ENCODE measurements around the gene KCNQ4. TPM values are rescaled to one million over a fixed set of nuclear protein-coding genes. Genes with fewer than 3 reads are reported as not detected.

The KCNQ4 gene
- not detected in 2 replicates for total RNA-seq (2014; rRNA removed; shearing (Covaris generic); ENCODE audit: low replicate concordance)

DNA sequence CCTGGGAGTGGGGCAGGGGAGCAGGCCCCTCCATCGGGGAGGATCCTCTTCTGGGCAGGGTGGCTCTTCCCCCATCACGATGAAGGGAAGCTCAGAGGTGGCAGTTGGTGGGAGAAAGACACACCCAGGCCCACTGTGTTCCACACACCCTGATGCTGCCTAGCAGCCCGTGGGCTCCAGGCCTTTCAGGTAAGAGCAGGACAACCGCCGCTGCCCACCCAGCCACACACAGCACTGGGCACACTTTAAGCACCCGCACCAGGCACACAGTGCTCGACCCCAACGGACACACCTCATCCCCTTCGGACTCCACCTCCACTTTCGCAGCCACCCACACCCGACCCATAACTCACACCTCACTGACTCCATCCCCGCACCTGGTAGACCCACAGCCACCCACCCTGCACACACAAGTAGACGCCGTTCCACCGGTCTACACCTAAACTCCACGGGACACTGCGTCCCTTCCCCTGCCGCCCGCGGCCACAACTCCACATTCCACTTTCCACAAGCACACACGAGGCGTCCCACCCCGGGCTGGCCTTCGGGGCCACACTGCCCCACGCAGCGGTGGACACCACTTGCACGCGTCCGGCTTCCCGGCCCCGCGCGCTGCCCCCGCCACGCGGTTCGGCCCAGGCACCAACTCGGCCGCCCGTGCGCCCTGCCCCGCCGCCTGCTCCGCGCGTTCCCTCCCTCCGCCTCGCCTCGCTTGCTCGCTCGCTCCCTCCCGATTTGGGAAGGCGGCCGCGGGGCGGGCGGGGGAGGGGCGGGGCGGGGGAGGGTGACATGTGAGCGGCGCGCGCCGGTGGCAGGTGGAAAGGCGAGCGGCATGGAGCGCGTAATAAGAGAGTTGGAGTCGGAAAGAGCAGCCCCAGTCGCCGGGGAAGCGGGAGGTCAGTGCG is at the start of gene KCNQ4:
TSS of gene KCNQ4 (plus strand) at position 787 of the 905 bp plus-strand sequence. CDS start 307 bp downstream, outside the sequence.
- Histone ChIP-seq H3K36me3 (no peaks in the 10 kb centered on the region), H3K4me3 (no peak within 1 kb of the TSS), H3K27me3 (no peaks in the 10 kb centered on the region), H3K9me3 (no peaks in the 10 kb centered on the region)
- peak; percentile 52 for DNase-seq

DNA sequence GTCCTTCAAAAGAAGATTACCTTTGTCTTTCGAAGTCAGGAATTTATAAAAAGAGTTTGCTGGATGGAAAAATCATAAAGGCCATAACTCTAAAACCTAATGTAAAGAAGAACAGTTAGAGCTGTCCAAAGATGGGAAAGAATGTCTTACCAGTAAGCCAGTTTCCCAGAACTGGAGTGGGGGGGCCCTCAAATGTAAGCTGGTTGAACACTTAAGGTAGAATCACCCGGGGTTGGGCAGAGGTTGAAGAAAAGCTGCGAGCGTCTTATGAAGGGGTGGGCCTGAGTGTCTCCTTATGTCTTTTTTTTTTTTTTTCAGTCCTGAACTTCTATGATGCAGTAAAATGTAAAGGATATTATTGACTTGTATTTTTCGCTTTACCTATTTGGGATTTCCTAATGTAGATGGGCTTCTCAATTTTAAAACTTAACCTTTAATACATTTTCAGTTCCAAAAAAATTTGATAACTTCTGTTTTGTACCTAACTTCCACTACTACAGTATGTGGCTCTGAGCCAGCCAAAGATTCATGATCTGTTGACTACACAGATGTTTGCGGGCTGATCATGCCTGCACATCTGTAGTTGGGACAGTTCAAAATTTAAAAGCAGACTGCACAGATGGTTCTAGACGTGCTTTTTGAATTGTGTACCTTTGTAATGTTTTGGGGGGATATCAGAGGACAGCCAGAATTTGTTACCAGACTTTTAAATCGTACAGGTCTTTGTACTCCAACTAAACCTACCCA is 48.5 kb upstream of the KCNQ4 start:
- Histone ChIP-seq H3K27me3 (no peaks in the 10 kb centered on the region), H3K36me3 (peaks cover 7% of the 10 kb centered on the region), H3K4me3 (no peak overlapping the region), H3K9me3 (peaks cover 12% of the 10 kb centered on the region)
- no peak for DNase-seq

DNA sequence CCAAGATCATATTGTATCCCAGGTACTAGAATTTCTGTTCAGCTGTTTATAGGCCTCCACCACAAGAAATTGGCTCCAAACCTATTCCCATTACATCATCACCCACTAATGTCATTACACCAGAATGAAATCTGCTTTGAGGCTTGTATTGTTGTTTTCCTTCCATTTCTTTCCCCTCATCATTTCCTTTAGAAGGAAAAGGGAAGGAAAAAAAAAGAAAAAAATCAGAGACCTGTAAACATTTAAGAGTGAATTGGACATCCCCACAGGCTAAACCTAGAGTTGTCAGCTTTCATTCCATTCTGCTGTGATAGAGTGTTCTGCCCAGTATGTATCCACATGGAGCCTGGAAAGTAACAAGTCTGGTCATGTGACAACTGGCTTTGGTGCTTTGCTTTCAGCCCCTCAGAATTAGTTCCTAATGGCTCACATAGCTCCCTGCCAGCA is 47.5 kb upstream of the KCNQ4 start:
- DNase-seq = no peak
- Histone ChIP-seq H3K4me3 (no peak overlapping the region), H3K9me3 (peaks cover 12% of the 10 kb centered on the region), H3K36me3 (peaks cover 7% of the 10 kb centered on the region), H3K27me3 (no peaks in the 10 kb centered on the region)

DNA sequence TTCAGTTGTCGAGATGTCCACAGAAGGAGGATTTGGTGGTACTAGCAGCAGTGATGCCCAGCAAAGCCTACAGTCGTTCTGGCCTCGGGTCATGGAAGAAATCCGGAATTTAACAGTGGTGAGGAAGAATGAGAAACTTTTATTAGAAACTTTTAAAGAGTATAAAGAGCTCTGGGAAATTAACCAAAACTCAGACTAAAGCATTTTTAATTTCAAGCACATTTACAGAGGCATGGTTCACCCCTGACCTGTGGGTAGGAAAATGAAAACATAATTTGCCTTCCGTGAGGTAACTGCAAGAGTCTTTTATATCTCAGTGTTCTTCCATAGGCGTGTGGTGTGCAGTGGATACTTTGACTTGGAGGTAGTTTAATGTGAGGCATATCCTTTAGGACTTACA is 44.8 kb upstream of the KCNQ4 start:
- DNase-seq = no peak
- Histone ChIP-seq H3K36me3 (peaks cover 10% of the 10 kb centered on the region), H3K4me3 (no peak overlapping the region), H3K27me3 (no peaks in the 10 kb centered on the region), H3K9me3 (peaks cover 12% of the 10 kb centered on the region)

DNA sequence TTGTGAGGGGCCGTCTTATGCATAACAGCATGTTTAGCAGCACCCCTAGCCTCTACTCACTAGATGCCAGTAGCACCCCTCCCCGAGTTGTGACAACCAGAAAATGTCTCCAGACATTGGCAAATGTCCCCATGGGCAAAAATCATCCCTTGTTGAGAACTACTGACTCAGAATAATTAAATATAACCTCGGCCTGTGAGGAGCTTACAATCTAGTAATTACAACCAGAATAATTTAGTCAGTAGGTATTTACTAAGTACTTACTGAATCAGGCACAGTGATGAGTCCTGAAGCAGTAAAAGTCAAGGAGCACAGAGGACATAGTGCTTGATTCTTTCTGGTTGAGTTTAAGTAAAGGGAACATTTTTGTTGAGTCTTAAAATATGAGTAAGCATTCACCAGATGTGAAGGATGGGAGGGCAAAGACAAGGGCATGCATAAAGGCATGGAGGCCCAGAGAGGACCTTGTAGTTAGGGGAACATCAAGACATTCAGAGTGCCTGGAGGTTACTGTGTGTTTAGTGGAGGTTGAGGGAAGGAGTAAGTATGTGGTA is 44.1 kb upstream of the KCNQ4 start:
- no peak for DNase-seq
- Histone ChIP-seq H3K4me3 (no peak overlapping the region), H3K27me3 (no peaks in the 10 kb centered on the region), H3K36me3 (peaks cover 10% of the 10 kb centered on the region), H3K9me3 (peaks cover 12% of the 10 kb centered on the region)

DNA sequence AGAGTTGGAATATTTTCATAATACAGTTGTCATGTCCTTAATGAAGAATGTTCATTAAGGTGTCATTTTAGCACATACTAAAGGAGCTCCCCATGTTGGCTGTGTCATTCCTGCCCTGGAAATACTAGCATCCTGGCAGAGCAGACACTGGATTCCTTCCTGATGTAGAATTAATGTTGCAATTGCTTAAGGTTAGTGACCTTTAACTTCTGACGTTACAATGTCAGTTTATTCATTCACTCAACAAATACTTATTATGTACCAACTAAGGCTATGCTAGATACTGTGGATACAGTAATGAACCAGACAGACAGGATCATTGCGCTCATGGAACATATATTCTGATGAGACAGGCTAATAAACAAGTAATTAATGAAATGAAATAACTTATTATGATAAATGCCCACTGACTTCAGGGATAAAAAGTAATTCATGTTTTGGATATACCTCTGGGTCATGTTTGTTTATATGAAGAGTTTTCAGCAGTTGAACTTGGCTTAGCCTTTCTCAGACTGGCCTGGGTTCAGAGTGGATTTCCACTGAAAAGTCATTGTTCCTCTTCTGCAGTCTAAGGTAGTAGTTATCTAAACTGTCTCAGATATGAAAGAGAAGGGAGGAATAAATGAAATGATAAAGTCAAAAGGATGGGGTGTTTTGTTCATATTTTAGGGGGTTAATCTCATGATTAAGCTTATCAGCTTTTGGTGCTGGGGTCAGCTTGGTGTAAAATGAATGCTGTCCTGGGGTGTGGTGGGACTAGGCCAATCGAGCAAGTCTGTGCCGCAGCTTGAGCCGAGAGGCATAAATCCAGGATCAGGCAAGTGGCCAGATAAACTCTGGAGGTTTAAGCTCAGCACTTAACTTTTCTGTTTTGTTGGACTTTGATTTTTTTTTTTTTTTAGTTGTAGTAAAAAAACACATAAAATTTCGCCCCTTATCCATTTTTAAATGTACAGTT is 43.3 kb upstream of the KCNQ4 start:
- Histone ChIP-seq H3K27me3 (no peaks in the 10 kb centered on the region), H3K4me3 (no peak overlapping the region), H3K9me3 (peaks cover 10% of the 10 kb centered on the region), H3K36me3 (peaks cover 8% of the 10 kb centered on the region)
- no peak for DNase-seq

DNA sequence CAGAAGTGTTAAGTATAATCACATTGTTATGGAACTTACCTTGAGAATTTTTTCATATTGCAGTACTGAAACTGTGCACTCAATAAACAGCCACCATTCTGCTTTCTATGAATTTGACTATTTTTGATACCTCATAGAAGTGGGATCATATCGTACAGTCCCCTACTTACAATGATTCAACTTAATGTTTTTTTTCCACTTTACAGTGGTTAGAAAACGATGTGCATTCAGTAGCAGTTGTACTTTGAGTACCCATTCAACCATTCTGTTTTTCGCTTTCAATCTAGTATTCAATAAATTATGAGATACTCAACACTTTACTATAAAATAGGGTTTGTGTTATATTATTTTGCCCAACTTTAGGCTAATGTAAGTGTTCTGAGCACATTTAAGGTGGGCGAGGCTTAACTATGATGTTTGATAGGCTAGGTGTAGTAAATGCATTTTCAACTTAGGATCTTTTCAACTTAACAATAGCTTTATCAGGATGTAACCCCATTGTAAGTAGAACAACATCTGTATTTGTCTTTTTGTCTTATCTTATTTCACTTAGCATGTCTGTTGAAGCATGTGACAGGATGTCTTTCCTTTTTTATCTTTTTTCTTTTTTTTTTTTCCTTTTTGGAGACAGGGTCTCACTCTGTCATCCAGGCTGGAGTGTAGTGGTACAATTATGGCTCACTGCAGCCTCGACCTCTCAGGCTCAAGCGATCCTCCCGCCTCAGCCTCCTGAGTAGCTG is 42.4 kb upstream of the KCNQ4 start:
- H3K4me3 ChIP-seq = no peak overlapping the region
- DNase-seq = no peak
- no peaks in the 10 kb centered on the region for H3K27me3 ChIP-seq
- H3K36me3 ChIP-seq = peaks cover 3% of the 10 kb centered on the region
- H3K9me3 ChIP-seq = peaks cover 3% of the 10 kb centered on the region; the same call in 1 of the 2 replicates

DNA sequence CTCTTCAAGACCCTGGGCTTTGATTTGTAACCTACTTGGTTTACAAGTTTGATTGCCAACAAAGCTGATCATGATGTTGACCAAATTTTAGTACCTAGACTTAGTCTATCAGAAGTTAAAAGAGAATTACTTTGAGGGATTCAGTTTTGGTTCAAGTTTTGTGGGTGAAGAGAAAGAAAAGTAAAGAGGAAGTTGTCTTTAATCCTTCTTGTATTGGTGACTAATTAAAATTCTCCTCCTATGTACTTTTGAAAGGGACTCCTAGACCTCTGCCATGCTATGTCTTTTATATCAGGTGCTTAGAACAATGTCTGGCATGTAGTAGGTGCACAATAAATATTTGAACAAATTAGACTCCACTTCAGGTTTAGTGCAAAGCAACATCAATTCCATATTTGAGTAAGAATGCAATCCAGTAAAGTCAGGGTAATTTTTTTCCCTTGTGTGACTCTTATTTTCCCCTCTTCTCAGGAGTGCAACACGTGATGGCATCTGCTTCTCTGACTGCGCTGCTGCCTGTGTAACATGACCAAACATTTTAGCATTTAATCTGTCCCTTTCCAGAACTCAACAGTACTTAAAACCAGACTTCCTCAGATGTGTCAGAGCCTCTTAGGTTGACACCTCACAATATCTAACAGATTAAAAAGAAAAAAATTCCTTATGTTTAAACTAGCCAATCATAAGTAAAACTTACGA is 41.1 kb upstream of the KCNQ4 start:
- Histone ChIP-seq H3K9me3 (no peaks in the 10 kb centered on the region), H3K4me3 (no peak overlapping the region), H3K36me3 (peaks cover 6% of the 10 kb centered on the region), H3K27me3 (no peaks in the 10 kb centered on the region)
- DNase-seq = no peak

DNA sequence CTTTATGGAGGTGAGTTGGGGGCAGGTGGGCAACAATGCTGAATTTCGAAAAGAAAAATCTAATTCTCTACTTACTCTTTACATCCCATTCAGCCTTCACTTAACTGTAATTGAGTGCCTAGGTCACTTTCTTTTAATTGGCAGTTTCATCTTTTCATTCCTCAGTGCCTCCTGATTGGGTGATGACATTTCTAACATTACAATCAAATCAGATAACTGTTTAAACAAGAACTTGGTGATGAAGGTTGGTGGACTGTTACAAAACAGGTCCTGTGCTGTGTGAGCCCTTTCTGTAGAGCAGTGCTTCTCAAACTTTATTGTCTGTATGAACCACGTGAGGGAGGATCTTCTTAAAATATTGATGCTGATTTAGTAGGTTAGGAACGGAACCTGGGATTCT is 40.1 kb upstream of the KCNQ4 start:
- H3K27me3 ChIP-seq = no peaks in the 10 kb centered on the region
- H3K4me3 ChIP-seq = no peak overlapping the region
- no peak for DNase-seq
- H3K36me3 ChIP-seq = peaks cover 10% of the 10 kb centered on the region
- no peaks in the 10 kb centered on the region for H3K9me3 ChIP-seq

DNA sequence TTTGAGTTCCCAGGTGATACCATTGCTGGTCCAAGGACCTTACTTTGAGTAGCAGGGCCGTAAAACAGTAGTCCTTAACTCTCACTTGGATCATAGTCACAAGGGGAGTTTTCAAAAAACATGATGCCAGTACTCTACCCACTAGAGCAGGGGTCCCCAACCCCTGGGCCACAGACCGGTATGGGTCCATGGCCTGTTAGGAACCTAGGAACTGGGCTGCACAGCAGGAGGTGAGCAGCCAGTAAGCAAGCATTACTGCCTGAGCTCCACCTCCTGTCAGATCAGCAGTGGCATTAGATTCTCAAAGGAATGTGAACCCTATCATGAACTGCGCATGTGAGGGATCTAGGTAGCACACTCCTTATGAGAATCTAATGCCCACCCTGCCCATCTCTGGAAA is 39.7 kb upstream of the KCNQ4 start:
- no peaks in the 10 kb centered on the region for H3K9me3 ChIP-seq
- peaks cover 11% of the 10 kb centered on the region for H3K36me3 ChIP-seq
- no peak overlapping the region for H3K4me3 ChIP-seq
- DNase-seq = no peak
- H3K27me3 ChIP-seq = no peaks in the 10 kb centered on the region

DNA sequence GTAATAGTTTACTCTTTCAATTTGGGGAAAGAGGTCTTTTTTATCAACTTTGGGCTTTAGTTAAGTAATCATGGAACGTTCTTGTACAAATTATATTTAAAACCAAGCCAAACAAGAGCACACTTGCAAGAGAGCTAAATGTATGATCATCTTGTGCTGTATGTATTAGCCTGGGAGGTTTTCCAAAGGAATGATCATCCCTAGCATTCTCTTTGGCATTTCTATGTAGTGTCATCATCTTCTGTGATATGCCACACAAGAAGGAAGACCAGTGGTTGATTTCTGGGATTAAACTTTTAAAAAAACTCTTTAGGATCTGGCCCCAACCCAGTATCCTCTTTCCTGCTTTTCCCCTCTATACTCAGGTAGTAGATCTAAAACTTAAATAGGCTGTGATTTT is 38.4 kb upstream of the KCNQ4 start:
- Histone ChIP-seq H3K27me3 (no peaks in the 10 kb centered on the region), H3K9me3 (no peaks in the 10 kb centered on the region), H3K4me3 (no peak overlapping the region), H3K36me3 (peaks cover 18% of the 10 kb centered on the region)
- no peak for DNase-seq

DNA sequence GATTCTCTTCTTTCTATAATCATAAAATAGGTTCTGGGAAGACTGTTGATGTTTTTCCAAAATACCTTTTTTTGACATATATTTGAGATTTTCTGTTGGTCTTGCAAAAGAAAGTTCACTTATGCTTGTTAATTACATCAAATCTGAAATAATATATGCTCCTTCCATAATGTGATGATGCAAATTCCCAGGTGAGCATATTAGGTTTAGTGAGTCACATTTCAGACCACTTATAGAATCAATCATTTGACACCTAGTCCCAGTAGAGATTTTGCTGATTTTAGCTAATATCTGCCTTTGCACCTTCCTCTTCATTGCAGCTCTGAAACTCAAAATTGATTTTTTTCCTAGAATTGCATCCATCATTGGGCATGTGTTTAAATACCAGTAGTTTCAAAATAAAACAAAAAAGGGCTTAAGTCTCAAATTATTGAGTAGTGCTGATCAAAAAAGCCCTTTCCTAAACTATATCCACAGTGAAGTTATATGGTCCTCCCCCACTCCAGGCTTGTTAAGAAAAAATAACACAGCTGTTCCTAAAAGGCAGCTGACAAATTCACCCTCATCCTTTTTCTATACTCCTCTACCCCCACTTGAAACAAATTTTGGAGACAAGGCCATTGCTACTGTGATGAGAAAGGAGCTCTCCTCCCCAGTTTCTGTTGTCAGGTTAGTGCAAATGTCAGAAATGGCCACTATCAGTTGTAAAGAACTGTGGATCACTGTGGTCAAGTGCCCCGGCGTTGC is 37.1 kb upstream of the KCNQ4 start:
- H3K36me3 ChIP-seq = peaks cover 21% of the 10 kb centered on the region
- no peak for DNase-seq
- H3K9me3 ChIP-seq = no peaks in the 10 kb centered on the region
- H3K27me3 ChIP-seq = no peaks in the 10 kb centered on the region
- H3K4me3 ChIP-seq = no peak overlapping the region

DNA sequence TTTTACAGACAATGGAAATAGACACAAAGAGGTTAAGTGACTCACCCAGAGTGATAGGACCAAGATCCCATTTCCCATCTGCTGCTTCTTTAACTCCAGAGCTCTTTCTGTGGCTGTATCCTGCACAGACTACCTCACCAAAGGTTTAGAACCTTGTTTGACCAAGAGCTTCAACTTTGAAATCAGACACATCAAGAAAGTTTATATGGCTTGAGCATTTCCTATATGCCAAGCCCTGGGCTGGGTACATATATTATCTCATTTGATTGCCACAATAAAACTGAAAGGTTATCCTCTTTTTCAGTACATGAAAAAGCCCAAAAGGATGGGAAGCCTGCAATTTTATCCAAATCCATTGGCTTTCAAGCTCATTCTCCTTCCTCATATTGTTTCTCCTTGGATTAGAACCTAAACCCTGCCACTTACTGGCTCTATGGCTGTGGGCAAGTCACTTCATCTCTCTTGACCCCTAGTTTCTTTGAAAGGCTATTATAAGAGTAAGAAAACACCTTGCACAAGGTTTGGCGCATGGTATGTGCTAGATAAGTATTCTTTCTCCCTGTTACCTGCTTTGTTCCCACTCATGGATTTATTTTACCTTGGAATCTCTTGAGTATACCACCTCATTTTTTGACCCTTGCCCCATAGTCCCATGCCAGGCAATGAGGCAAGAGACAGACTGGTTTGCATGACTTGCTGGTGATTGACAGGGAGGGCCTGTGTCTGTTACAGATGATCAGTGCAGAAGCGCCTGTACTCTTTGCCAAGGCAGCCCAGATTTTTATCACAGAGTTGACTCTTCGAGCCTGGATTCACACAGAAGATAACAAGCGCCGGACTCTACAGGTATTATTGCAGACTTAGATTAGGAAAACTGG is 34.5 kb upstream of the KCNQ4 start:
- H3K9me3 ChIP-seq = no peaks in the 10 kb centered on the region
- DNase-seq = no peak
- H3K27me3 ChIP-seq = no peaks in the 10 kb centered on the region
- no peak overlapping the region for H3K4me3 ChIP-seq
- peaks cover 19% of the 10 kb centered on the region for H3K36me3 ChIP-seq

DNA sequence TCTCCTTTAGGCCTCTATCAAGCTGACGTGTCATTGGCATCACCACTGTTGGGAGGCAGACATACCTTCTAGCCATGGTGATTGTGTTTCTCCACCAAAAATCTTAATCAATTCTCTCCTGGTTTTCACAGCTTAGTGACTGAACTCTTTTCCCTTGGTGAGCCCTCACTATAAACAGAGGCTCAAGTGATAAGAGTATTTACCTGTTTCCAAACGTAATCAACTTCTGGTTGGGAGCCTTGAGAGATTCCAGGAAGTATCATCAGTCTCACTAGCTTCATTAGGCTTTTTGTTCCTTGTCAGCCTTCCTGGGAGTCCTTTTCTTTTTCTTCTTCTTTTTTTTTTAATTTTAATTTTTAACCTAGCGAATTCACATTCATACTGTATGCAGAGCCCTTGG is 33.8 kb upstream of the KCNQ4 start:
- H3K36me3 ChIP-seq = peaks cover 19% of the 10 kb centered on the region
- no peaks in the 10 kb centered on the region for H3K27me3 ChIP-seq
- no peak for DNase-seq
- H3K9me3 ChIP-seq = no peaks in the 10 kb centered on the region
- H3K4me3 ChIP-seq = no peak overlapping the region
